Measurements from ENCODE around the gene SNX17.
"Not testable (repeated sequence)": the region's sequence is repeated elsewhere in the genome, so short reads cannot be mapped to it uniquely, and the experiment has no call there.

Gene SNX17

GRCh38 chr2:27370026-27370815 is at the start of gene SNX17, which contains the start of gene EIF2B4:
Gene SNX17, plus strand, starts transcription at chr2:27370616. Its CDS starts 128 bp downstream, at chr2:27370744.
Gene EIF2B4, minus strand, starts transcription at chr2:27370338. Its CDS starts 24 bp downstream, at chr2:27370314.
- DNase-seq, result peak; percentile 53 to 100 (median 99)

- no peak for DNase-seq
Observed at GRCh38 chr2:27320958-27321543, 49.4 kb upstream of the SNX17 start.

- DNase-seq, result peak in 2 of 56 donors; percentile 40
Observed at GRCh38 chr2:27322301-27322765, 48.1 kb upstream of the SNX17 start.

GRCh38 chr2:27322766-27323595 is 47.4 kb upstream of the SNX17 start, which contains the start of gene MPV17:
Gene MPV17, minus strand, starts transcription at chr2:27323097. Its CDS starts 580 bp downstream, at chr2:27322517.
- DNase-seq, result peak; percentile 46 to 94 (median 85)

- no peak for DNase-seq
Observed at GRCh38 chr2:27323596-27324285, 46.7 kb upstream of the SNX17 start.

- DNase-seq, result no peak
Observed at GRCh38 chr2:27324720-27325119, 45.7 kb upstream of the SNX17 start.

- DNase-seq, result no peak
Observed at GRCh38 chr2:27335311-27335710, 35.1 kb upstream of the SNX17 start.

GRCh38 chr2:27336173-27336572 is 34.2 kb upstream of the SNX17 start:
- DNase-seq, result no peak

GRCh38 chr2:27347641-27348040 is 22.8 kb upstream of the SNX17 start:
- DNase-seq, result no peak

GRCh38 chr2:27350106-27350693 is 20.2 kb upstream of the SNX17 start:
- DNase-seq, result no peak

- DNase-seq, result no peak
Observed at GRCh38 chr2:27351802-27352598, 18.4 kb upstream of the SNX17 start.

GRCh38 chr2:27353386-27353761 is 17.0 kb upstream of the SNX17 start:
- DNase-seq, result not testable (repeated sequence)

GRCh38 chr2:27353762-27354596 is 16.4 kb upstream of the SNX17 start:
- no peak for DNase-seq

GRCh38 chr2:27354597-27354927 is 15.9 kb upstream of the SNX17 start:
- DNase-seq, result no peak

GRCh38 chr2:27356056-27356381 is 14.4 kb upstream of the SNX17 start:
- peak in 5 of 56 donors; percentile 30 to 56 (median 37) for DNase-seq

GRCh38 chr2:27356382-27357181 is 13.8 kb upstream of the SNX17 start, which contains the start of gene GTF3C2:
Gene GTF3C2, minus strand, starts transcription at chr2:27356764. Its CDS starts 13,210 bp downstream, at chr2:27343554.
- peak; percentile 66 to 100 (median 95) for DNase-seq

- no peak for DNase-seq
Observed at GRCh38 chr2:27362678-27363420, 7.6 kb upstream of the SNX17 start.
